ENCODE measurements around the gene AKTIP.

DNA sequence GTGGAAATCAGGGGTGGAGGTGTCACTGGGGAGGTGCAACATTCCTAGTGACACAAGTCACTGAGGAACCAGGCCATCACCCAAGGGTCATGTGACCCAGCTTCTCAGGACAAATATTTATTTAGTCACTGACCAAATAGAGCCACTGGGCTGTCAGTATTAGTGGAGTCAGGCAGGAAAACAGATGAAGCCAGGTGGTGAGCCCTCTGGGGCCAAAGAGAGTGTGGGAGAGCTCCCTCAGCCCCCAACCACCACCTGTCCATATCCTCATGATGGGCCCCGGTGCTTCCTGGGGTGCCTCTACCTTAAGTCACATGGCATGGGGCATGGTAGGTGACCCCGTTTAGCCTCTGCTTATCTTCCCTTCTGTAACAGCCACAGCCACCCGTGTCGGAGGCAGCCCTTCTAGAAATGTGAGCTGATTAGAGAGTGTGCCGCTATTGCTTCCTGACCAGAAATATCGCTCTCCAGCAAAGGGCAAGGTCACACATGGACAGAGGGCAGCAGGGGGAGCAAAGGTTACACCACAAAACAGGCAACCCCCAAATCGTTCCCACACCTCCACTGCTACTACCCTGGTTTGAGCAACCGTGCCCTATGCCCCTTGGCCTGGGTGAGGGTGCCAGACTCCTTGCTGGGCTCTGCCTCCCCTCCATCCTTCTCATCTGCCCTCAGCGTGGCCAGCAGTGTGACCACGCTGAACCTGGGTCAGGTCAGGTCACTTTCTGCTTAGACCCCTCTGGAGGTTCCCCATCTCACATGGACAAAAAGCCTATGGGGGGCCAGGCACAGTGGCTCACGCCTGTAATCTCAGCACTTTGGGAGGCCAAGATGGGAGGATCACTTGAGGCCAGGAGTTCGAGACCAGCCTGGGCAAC, 8.6 kb upstream of the AKTIP start:
- TF ChIP-seq, protein P1, sequence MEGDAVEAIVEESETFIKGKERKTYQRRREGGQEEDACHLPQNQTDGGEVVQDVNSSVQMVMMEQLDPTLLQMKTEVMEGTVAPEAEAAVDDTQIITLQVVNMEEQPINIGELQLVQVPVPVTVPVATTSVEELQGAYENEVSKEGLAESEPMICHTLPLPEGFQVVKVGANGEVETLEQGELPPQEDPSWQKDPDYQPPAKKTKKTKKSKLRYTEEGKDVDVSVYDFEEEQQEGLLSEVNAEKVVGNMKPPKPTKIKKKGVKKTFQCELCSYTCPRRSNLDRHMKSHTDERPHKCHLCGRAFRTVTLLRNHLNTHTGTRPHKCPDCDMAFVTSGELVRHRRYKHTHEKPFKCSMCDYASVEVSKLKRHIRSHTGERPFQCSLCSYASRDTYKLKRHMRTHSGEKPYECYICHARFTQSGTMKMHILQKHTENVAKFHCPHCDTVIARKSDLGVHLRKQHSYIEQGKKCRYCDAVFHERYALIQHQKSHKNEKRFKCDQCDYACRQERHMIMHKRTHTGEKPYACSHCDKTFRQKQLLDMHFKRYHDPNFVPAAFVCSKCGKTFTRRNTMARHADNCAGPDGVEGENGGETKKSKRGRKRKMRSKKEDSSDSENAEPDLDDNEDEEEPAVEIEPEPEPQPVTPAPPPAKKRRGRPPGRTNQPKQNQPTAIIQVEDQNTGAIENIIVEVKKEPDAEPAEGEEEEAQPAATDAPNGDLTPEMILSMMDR (IDR thresholded peaks at IDR 0.05; ENCODE audit: low read depth, low read length) = no peak
- no peak for TF ChIP-seq MAX (IDR thresholded peaks at IDR 0.05; ENCODE audit: low read depth, low read length)

Measured in NB4 (cell line).